IMR-90 (cell line): Measurements from ENCODE around the gene WBP11. TPM values are rescaled to one million over a fixed set of nuclear protein-coding genes. Genes with fewer than 3 reads are reported as not detected.

ENCODE experiments used
- ATAC-seq: fragments of 200-7000 bp; cut with Tn5 transposase; 2 replicates; pipeline ENCODE4 v1.9.1; 2020; ENCODE audit warnings: low read depth, mild to moderate bottlenecking, moderate library complexity
- BruUV-seq: library from RNA; stranded (reverse); fragments of 400-500 nt; replicated peaks from 2 replicates; lab custom pipeline; 2021; lab: Mats Ljungman, UMichigan
- CTCF ChIA-PET: fragments of 300-600 bp; formaldehyde crosslinking; extraction: SDS; loops from one replicate; lab custom pipeline; 2021; ENCODE audit warnings: antibody characterized with exemption; lab: Yijun Ruan, JAX
- POLR2A ChIA-PET: fragments of 300-600 bp; sonication (Branson Sonifier 250); formaldehyde crosslinking; loops from one replicate; lab custom pipeline; 2022; ENCODE audit warnings: antibody characterized with exemption; ENCODE audit not compliant: unreplicated experiment; lab: Charles Lee
- DNase-seq: peaks from one replicate; pipeline ENCODE4 v3.0.0; 2013
- H2AFZ ChIP-seq: replicated peaks from 2 replicates; pipeline ENCODE3; 2013; ENCODE audit warnings: low read length, mild to moderate bottlenecking; ENCODE audit not compliant: poor library complexity
- H2AK5ac ChIP-seq: 2 replicates; pipeline ENCODE4 v1.6.1; 2013; ENCODE audit warnings: low read depth, low read length, inconsistent platforms
- H2AK9ac ChIP-seq: replicated peaks from 2 replicates; pipeline ENCODE3; 2013; ENCODE audit warnings: mild to moderate bottlenecking, low read depth, low read length, moderate library complexity; ENCODE audit not compliant: poor library complexity
- H2BK120ac ChIP-seq: 2 replicates; pipeline ENCODE4 v1.6.1; 2013; ENCODE audit warnings: low read depth, low read length, inconsistent platforms
- H2BK15ac ChIP-seq: 3 replicates; pipeline ENCODE4 v1.6.1; 2013; ENCODE audit warnings: low read depth, low read length, inconsistent platforms
- H2BK20ac ChIP-seq: 2 replicates; pipeline ENCODE4 v1.6.1; 2013; ENCODE audit warnings: low read depth, mild to moderate bottlenecking, inconsistent platforms, low read length, moderate library complexity
- H2BK5ac ChIP-seq: 2 replicates; pipeline ENCODE4 v1.6.1; 2013; ENCODE audit warnings: mild to moderate bottlenecking, low read depth, low read length, inconsistent platforms; ENCODE audit not compliant: poor library complexity, severe bottlenecking
- H3K14ac ChIP-seq: replicated peaks from 2 replicates; pipeline ENCODE4 v1.6.1; 2013; ENCODE audit warnings: low read depth, low read length, inconsistent platforms
- H3K18ac ChIP-seq: 2 replicates; pipeline ENCODE4 v1.6.1; 2013; ENCODE audit warnings: low read depth, low read length, control low read depth
- H3K23ac ChIP-seq: 2 replicates; pipeline ENCODE4 v1.6.1; 2013; ENCODE audit warnings: low read depth, low read length, inconsistent platforms
- H3K27ac ChIP-seq: 2 replicates; pipeline ENCODE4 v1.5.1; 2013; ENCODE audit warnings: mild to moderate bottlenecking, control low read depth, low read length; ENCODE audit not compliant: insufficient read depth
- H3K27me3 ChIP-seq: 2 replicates; pipeline ENCODE4 v1.6.1; 2013; ENCODE audit warnings: low read length; ENCODE audit not compliant: control insufficient read depth, insufficient read depth
- H3K36me3 ChIP-seq: 2 replicates; pipeline ENCODE4 v1.6.1; 2013; ENCODE audit warnings: low read length, mixed read lengths; ENCODE audit not compliant: control insufficient read depth, insufficient read depth
- H3K4ac ChIP-seq: 2 replicates; pipeline ENCODE4 v1.6.1; 2013; ENCODE audit warnings: low read depth, low read length, inconsistent platforms
- H3K4me1 ChIP-seq: 2 replicates; pipeline ENCODE4 v1.6.1; 2013; ENCODE audit warnings: low read length, mixed read lengths; ENCODE audit not compliant: control insufficient read depth, insufficient read depth
- H3K4me2 ChIP-seq: 2 replicates; pipeline ENCODE4 v1.6.1; 2013; ENCODE audit warnings: low read depth, mild to moderate bottlenecking, control low read depth, low read length, moderate library complexity
- H3K4me3 ChIP-seq: 2 replicates; pipeline ENCODE4 v1.5.1; 2013; ENCODE audit warnings: low read depth, mild to moderate bottlenecking, control low read depth, low read length, moderate library complexity; ENCODE audit not compliant: insufficient read depth
- H3K56ac ChIP-seq: 2 replicates; pipeline ENCODE4 v1.6.1; 2013; ENCODE audit warnings: low read length, inconsistent platforms; ENCODE audit not compliant: insufficient read depth; ENCODE audit errors: extremely low read depth
- H3K79me1 ChIP-seq, 2 experiments: 2 replicates each; pipeline ENCODE4 v1.6.1; 2013; ENCODE audit warnings: low read length in 2 of 2, inconsistent platforms in 1 of 2, low read depth in 1 of 2
- H3K9ac ChIP-seq: 2 replicates; pipeline ENCODE4 v1.6.1; 2013; ENCODE audit warnings: low read depth, low read length, control low read depth
- H3K9me1 ChIP-seq: 2 replicates; pipeline ENCODE4 v1.6.1; 2013; ENCODE audit warnings: low read length, inconsistent platforms; ENCODE audit not compliant: insufficient read depth
- H3K9me3 ChIP-seq: 2 replicates; pipeline ENCODE4 v1.6.1; 2013; ENCODE audit warnings: low read length; ENCODE audit not compliant: control insufficient read depth, insufficient read depth
- H4K20me1 ChIP-seq: 2 replicates; pipeline ENCODE4 v1.6.1; 2013; ENCODE audit warnings: low read length, inconsistent platforms; ENCODE audit not compliant: insufficient read depth
- H4K5ac ChIP-seq: 2 replicates; pipeline ENCODE4 v1.6.1; 2013; ENCODE audit warnings: mild to moderate bottlenecking, low read depth, low read length, control low read depth
- H4K8ac ChIP-seq, 2 experiments: 2 replicates each; pipeline ENCODE4 v1.6.1; 2013; ENCODE audit warnings: low read depth in 2 of 2, low read length in 2 of 2, control low read depth in 1 of 2, inconsistent platforms in 1 of 2
- H4K91ac ChIP-seq: 2 replicates; pipeline ENCODE4 v1.6.1; 2013; ENCODE audit warnings: low read depth, low read length, inconsistent platforms; ENCODE audit not compliant: insufficient read depth
- BHLHE40 ChIP-seq: fragments of 150-350 bp; IDR thresholded peaks from 2 replicates; pipeline ENCODE4 v1.6.1; 2016; ENCODE audit warnings: mild to moderate bottlenecking, low read depth, low read length
- CEBPB ChIP-seq: IDR thresholded peaks from 2 replicates; pipeline ENCODE4 v1.6.1; 2012; ENCODE audit warnings: low read depth, low read length, improper control_type of control experiment
- CTCF ChIP-seq: conservative IDR thresholded peaks from 2 replicates; pipeline ENCODE4 v1.5.1; 2012; ENCODE audit warnings: mild to moderate bottlenecking, low read depth, low read length, improper control_type of control experiment
- FOS ChIP-seq: fragments of 150-350 bp; IDR thresholded peaks from 2 replicates; pipeline ENCODE4 v1.6.1; 2016; ENCODE audit warnings: low read depth, low read length
- MAFK ChIP-seq: IDR thresholded peaks from 2 replicates; pipeline ENCODE4 v1.6.1; 2012; ENCODE audit warnings: low read depth, low read length, improper control_type of control experiment
- MXI1 ChIP-seq: IDR thresholded peaks from 2 replicates; pipeline ENCODE4 v1.6.1; 2012; ENCODE audit warnings: low read depth, mild to moderate bottlenecking, low read length, moderate library complexity, borderline replicate concordance
- NFE2L2 ChIP-seq: fragments of 150-350 bp; IDR thresholded peaks from 2 replicates; pipeline ENCODE4 v1.6.1; 2016; ENCODE audit warnings: low read depth, mild to moderate bottlenecking, low read length
- POLR2A ChIP-seq: IDR thresholded peaks from 2 replicates; pipeline ENCODE4 v1.6.1; 2012; ENCODE audit warnings: mild to moderate bottlenecking, low read depth, low read length
- RAD21 ChIP-seq: IDR thresholded peaks from 2 replicates; pipeline ENCODE4 v1.6.1; 2012; ENCODE audit warnings: low read length, improper control_type of control experiment
- SMC3 ChIP-seq: fragments of 150-350 bp; IDR thresholded peaks from 2 replicates; pipeline ENCODE4 v1.6.1; 2016; ENCODE audit warnings: low read depth, mild to moderate bottlenecking, antibody characterized with exemption, low read length, moderate library complexity
- USF2 ChIP-seq: fragments of 150-350 bp; IDR thresholded peaks from 2 replicates; pipeline ENCODE4 v1.6.1; 2017; ENCODE audit warnings: mild to moderate bottlenecking, antibody characterized with exemption, low read length, low read depth
- WGBS, 2 experiments: methylation state at CpG; one replicate each; pipeline versions ENCODE4 v1.1.5 to v1.1.7; 2013; ENCODE audit warnings: missing lambda C conversion rate in 2 of 2; ENCODE audit not compliant: insufficient read length in 1 of 2; ENCODE audit errors: extremely low coverage in 2 of 2; 5-methylcytosine and 5-hydroxymethylcytosine counted together
- dilution Hi-C: fragments of 300-500 bp; cut with HindIII; formaldehyde crosslinking; loops from one replicate; pipeline ENCODE4 v1.14.3; 2018; ENCODE audit warnings: low sequenced_read_pairs; ENCODE audit not compliant: unreplicated experiment
- in situ Hi-C: fragments of 300-500 bp; cut with MboI; formaldehyde crosslinking; loops from 3 replicates; pipeline ENCODE4 v1.14.3; 2019; ENCODE audit warnings: low sequenced_read_pairs, inconsistent platforms, mixed read lengths
- intact Hi-C: fragments of 100-400 bp; cut with micrococcal nuclease; formaldehyde crosslinking; loops from 2 replicates; pipeline ENCODE4 v1.10.0; 2022
- polyA plus RNA-seq, 3 experiments: library from polyadenylated mRNA; depleted of rRNA; stranded (reverse); fragments of >200 nt; gene quantifications; 2 replicates each; pipeline ENCODE4 v1.2.3, GENCODE V29; 2012; ENCODE audit warnings: low replicate concordance in 1 of 3
- total RNA-seq: library from RNA; depleted of rRNA; stranded (reverse); fragments of >200 nt; gene quantifications from 2 replicates; pipeline ENCODE4 v1.2.3, GENCODE V29; 2012
- TF ChIP-seq, protein P1 (sequence below): fragments of 150-350 bp; IDR thresholded peaks from 2 replicates; pipeline ENCODE4 v1.6.1; 2016; ENCODE audit warnings: low read depth, mild to moderate bottlenecking, low read length, moderate library complexity, borderline replicate concordance

The WBP11 gene
- total and polyA plus RNA-seq, 2 of the 4 experiments (the other 2 are of a cell fraction) = 2.5 to 18.3 TPM

DNA sequence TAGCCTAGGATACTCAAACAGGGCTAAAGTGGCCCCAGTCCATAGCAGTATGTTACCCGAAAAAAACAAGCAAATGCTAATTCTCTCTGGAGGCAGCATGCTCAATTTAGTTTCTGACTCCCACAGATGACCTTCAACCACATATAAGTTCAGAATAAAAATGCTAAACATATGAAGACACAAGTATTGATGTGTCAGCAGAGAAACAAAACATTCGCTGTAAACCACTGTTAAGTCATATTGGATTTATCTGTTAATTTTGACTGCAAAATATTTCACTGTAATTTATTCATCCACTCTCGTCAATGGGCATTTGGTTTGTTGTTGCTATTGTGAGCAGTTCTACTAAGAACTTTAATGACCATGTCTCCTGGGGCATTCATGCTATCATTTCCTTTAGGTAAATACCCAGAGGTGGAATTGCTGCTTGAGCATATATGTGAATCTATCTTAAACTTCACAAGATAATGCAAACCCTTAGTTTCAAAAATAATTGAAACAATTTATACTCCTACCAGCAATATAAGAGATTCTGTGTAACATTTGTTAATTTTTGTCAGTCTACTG lies 36.5 kb downstream of the WBP11 start:
- Histone ChIP-seq H3K27me3 (no peaks in the 10 kb centered on the region), H2BK5ac (no peak overlapping the region), H3K4ac (no peak overlapping the region), H4K8ac (no peak overlapping the region), H2AK5ac (no peak overlapping the region), H2AFZ (no peak overlapping the region), H3K79me1 (peaks cover 0 to 29% of the 10 kb centered on the region in 2 experiments; a peak in 3 of 4 replicates), H4K20me1 (no peaks in the 10 kb centered on the region; the same call in 1 of the 2 replicates), H2AK9ac (no peak overlapping the region), H3K9me3 (no peaks in the 10 kb centered on the region), H3K23ac (no peak overlapping the region), H4K5ac (no peak overlapping the region), H3K27ac (no peak overlapping the region), H2BK15ac (no peak overlapping the region), H3K9ac (no peak overlapping the region), H2BK20ac (no peak overlapping the region), H3K4me2 (no peak overlapping the region), H3K36me3 (no peaks in the 10 kb centered on the region), H3K4me3 (no peak overlapping the region), H3K14ac (no peak overlapping the region), H3K18ac (no peak overlapping the region), H3K56ac (no peak overlapping the region), H3K4me1 (no peaks in the 10 kb centered on the region), H2BK120ac (no peak overlapping the region), H4K91ac (no peak overlapping the region), H3K9me1 (no peaks in the 10 kb centered on the region)
- TF ChIP-seq CTCF (no peak), NFE2L2 (no peak), CEBPB (no peak), USF2 (no peak), POLR2A (no peak), MXI1 (no peak), FOS (no peak), MAFK (no peak), SMC3 (no peak), BHLHE40 (no peak), RAD21 (no peak)
- TF ChIP-seq, protein P1, sequence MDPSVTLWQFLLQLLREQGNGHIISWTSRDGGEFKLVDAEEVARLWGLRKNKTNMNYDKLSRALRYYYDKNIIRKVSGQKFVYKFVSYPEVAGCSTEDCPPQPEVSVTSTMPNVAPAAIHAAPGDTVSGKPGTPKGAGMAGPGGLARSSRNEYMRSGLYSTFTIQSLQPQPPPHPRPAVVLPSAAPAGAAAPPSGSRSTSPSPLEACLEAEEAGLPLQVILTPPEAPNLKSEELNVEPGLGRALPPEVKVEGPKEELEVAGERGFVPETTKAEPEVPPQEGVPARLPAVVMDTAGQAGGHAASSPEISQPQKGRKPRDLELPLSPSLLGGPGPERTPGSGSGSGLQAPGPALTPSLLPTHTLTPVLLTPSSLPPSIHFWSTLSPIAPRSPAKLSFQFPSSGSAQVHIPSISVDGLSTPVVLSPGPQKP = no peak
- dilution Hi-C loops = no loop called here
- no CpG with 5 or more reads among the region's 3 CpGs for WGBS, 2 experiments
- no TSS peak for BruUV-seq
- intact Hi-C loops = no loop called here
- in situ Hi-C loops = no loop called here
- CTCF ChIA-PET = no interaction called here
- POLR2A ChIA-PET = no interaction called here
- no peak for ATAC-seq
- DNase-seq = no peak
